PC-3 (cell line): ENCODE results near the gene ADAM12. TPM values are rescaled to one million over a fixed set of nuclear protein-coding genes. Genes with fewer than 3 reads are reported as not detected.

Experiments
- ATAC-seq: fragments of 200-7000 bp; cut with Tn5 transposase; 2 replicates; pipeline ENCODE4 v1.9.1; 2020; ENCODE audit warnings: mild to moderate bottlenecking, moderate library complexity
- BruUV-seq: library from RNA; stranded (reverse); fragments of 400-500 nt; replicated peaks from 2 replicates; lab custom pipeline; 2021; lab: Mats Ljungman, UMichigan
- CTCF ChIA-PET: fragments of 300-600 bp; sonication (Branson Sonifier 250); formaldehyde crosslinking; loops from one replicate; lab custom pipeline; 2022; ENCODE audit warnings: antibody characterized with exemption; lab: Charles Lee
- POLR2A ChIA-PET: fragments of 300-600 bp; sonication (Branson Sonifier 250); formaldehyde crosslinking; loops from one replicate; lab custom pipeline; 2022; ENCODE audit warnings: antibody characterized with exemption; ENCODE audit not compliant: unreplicated experiment; lab: Charles Lee
- DNase-seq: peaks from one replicate; pipeline ENCODE4 v3.0.0-alpha.2; 2015
- H2AFZ ChIP-seq: fragments of 300-600 bp; sonication (generic); 2 replicates; pipeline ENCODE4 v1.6.0; 2016; ENCODE audit warnings: antibody characterized with exemption, low read length
- H3F3A ChIP-seq: fragments of 300-600 bp; sonication (generic); one replicate; pipeline ENCODE4 v1.6.0; 2017; ENCODE audit warnings: antibody characterized with exemption, low read length, control low read depth, mild to moderate bottlenecking; ENCODE audit not compliant: unreplicated experiment
- H3K27ac ChIP-seq: fragments of 300-600 bp; sonication (generic); 2 replicates; pipeline ENCODE4 v1.5.1; 2016; ENCODE audit warnings: mild to moderate bottlenecking, low read length
- H3K27me3 ChIP-seq: fragments of 300-600 bp; sonication (generic); 2 replicates; pipeline ENCODE4 v1.6.1; 2016; ENCODE audit warnings: low read length, mixed read lengths
- H3K36me3 ChIP-seq: fragments of 300-600 bp; sonication (generic); 2 replicates; pipeline ENCODE4 v1.6.1; 2016; ENCODE audit warnings: low read depth, mixed run types, low read length, mixed read lengths
- H3K4me1 ChIP-seq: fragments of 300-600 bp; sonication (generic); 2 replicates; pipeline ENCODE4 v1.5.1; 2016; ENCODE audit warnings: low read length; ENCODE audit not compliant: insufficient read depth
- H3K4me2 ChIP-seq: fragments of 300-600 bp; sonication (generic); 2 replicates; pipeline ENCODE4 v1.6.0; 2016; ENCODE audit warnings: low read length
- H3K4me3 ChIP-seq: fragments of 300-600 bp; sonication (generic); 2 replicates; pipeline ENCODE4 v1.5.1; 2016; ENCODE audit warnings: mild to moderate bottlenecking, low read length, mixed read lengths
- H3K79me2 ChIP-seq: fragments of 300-600 bp; sonication (generic); 2 replicates; pipeline ENCODE4 v1.6.1; 2017; ENCODE audit warnings: low read length, mixed read lengths
- H3K9ac ChIP-seq: fragments of 300-600 bp; sonication (generic); 2 replicates; pipeline ENCODE4 v1.6.0; 2016; ENCODE audit warnings: mild to moderate bottlenecking, low read length
- H3K9me2 ChIP-seq: fragments of 300-600 bp; sonication (generic); replicated peaks from 2 replicates; pipeline ENCODE4 v1.6.1; 2016; ENCODE audit warnings: mixed run types, low read length, mixed read lengths
- H3K9me3 ChIP-seq: fragments of 300-600 bp; sonication (generic); 2 replicates; pipeline ENCODE4 v1.6.1; 2016; ENCODE audit warnings: low read length, mixed read lengths
- H4K20me1 ChIP-seq: fragments of 300-600 bp; sonication (generic); 2 replicates; pipeline ENCODE4 v1.6.1; 2016; ENCODE audit warnings: low read length, mixed read lengths
- CTCF ChIP-seq: fragments of 300-600 bp; sonication (generic); conservative IDR thresholded peaks from 2 replicates; pipeline ENCODE4 v1.5.1; 2017; ENCODE audit warnings: antibody characterized with exemption, low read depth, mild to moderate bottlenecking, low read length
- EZH2 ChIP-seq: fragments of 300-600 bp; sonication (generic); IDR thresholded peaks from one replicate; pipeline ENCODE4 v1.6.1; 2017; ENCODE audit warnings: antibody characterized with exemption, mild to moderate bottlenecking, low read length; ENCODE audit not compliant: unreplicated experiment
- EZH2phosphoT487 ChIP-seq: fragments of 300-600 bp; sonication (generic); IDR thresholded peaks from 2 replicates; pipeline ENCODE4 v1.6.1; 2018; ENCODE audit warnings: mild to moderate bottlenecking, antibody characterized with exemption, low read length, borderline replicate concordance
- intact Hi-C: fragments of 100-400 bp; cut with micrococcal nuclease; formaldehyde crosslinking; loops from 2 replicates; pipeline ENCODE4 v1.9.0; 2023
- total RNA-seq: library from RNA; depleted of rRNA; stranded (reverse); fragments of >200 nt; gene quantifications from 2 replicates; pipeline ENCODE4 v1.2.3, GENCODE V29; 2014

ADAM12 gene
- total RNA-seq, 1 experiment from 2014 or later, result 3.4 TPM

GRCh38 chr10:126302826-126303665 is 85.2 kb downstream of the ADAM12 start:
- CTCF ChIA-PET, result interaction anchor here (0.7 kb wide), 1 partner anchor 321 kb away, joined by 4 read pairs; no protein-coding TSS in a partner anchor
- BruUV-seq, result no TSS peak
- Histone ChIP-seq H3K79me2 (no peaks in the 10 kb centered on the region), H3K9me2 (no peaks in the 10 kb centered on the region), H3K4me2 (no peak overlapping the region), H3K4me3 (no peak overlapping the region), H3F3A (no peaks in the 10 kb centered on the region), H3K9me3 (no peaks in the 10 kb centered on the region), H3K36me3 (no peaks in the 10 kb centered on the region), H3K4me1 (no peaks in the 10 kb centered on the region), H3K27me3 (no peaks in the 10 kb centered on the region), H4K20me1 (no peaks in the 10 kb centered on the region), H3K27ac (no peak overlapping the region), H3K9ac (no peak overlapping the region), H2AFZ (no peak overlapping the region)
- POLR2A ChIA-PET, result no interaction called here
- intact Hi-C loops, result loop anchor here (1.0 to 5.0 kb wide), 3 partner anchors 84 to 371 kb away; partner anchors contain the start of gene ADAM12
- ATAC-seq (peak; percentile 38; the same call in 1 of the 2 replicates), DNase-seq (peak; percentile 4)
- peak; percentile 41 for TF ChIP-seq CTCF
- TF ChIP-seq EZH2phosphoT487, result no peak
- TF ChIP-seq EZH2, result no peak

- TF ChIP-seq EZH2 (no peak), EZH2phosphoT487 (no peak), CTCF (no peak)
- no peak for DNase-seq
- Histone ChIP-seq H3F3A (no peaks in the 10 kb centered on the region), H3K27ac (no peak overlapping the region), H3K36me3 (no peaks in the 10 kb centered on the region), H4K20me1 (no peaks in the 10 kb centered on the region), H3K9me3 (no peaks in the 10 kb centered on the region), H3K4me1 (no peaks in the 10 kb centered on the region), H3K4me3 (no peak overlapping the region), H2AFZ (no peak overlapping the region), H3K27me3 (no peaks in the 10 kb centered on the region), H3K9ac (no peak overlapping the region), H3K4me2 (no peak overlapping the region), H3K79me2 (no peaks in the 10 kb centered on the region), H3K9me2 (no peaks in the 10 kb centered on the region)
- ChIA-PET CTCF (no interaction called here), POLR2A (no interaction called here)
- ATAC-seq, result no peak
- intact Hi-C loops, result loop anchor here (1.0 to 5.0 kb wide), 3 partner anchors 85 to 370 kb away; partner anchors contain the start of gene ADAM12
- no TSS peak for BruUV-seq
Measured at GRCh38 chr10:126302476-126302756, 85.9 kb downstream of the ADAM12 start.
